Endothelial cell of umbilical vein (primary cell): Measurements from ENCODE around the gene PLXDC2.

Experiments used
- CTCF ChIP-seq, 2 donors: IDR thresholded peaks; 1 replicate in 1 of 2; 2 replicates in 1 of 2; pipeline ENCODE4 v1.5.1; 2011; ENCODE audit warnings: low read length in 2 of 2, mild to moderate bottlenecking in 2 of 2, moderate library complexity in 2 of 2, control low read depth in 1 of 2, inconsistent platforms in 1 of 2, low read depth in 1 of 2; ENCODE audit not compliant: insufficient read depth in 1 of 2; ENCODE audit errors: extremely low read depth in 1 of 2
- EZH2 ChIP-seq: IDR thresholded peaks from 2 replicates; pipeline ENCODE4 v1.6.1; 2012; ENCODE audit warnings: borderline replicate concordance, low read depth, mild to moderate bottlenecking, moderate library complexity, low read length, inconsistent platforms; ENCODE audit not compliant: severe bottlenecking
- FOS ChIP-seq: IDR thresholded peaks from 2 replicates; pipeline ENCODE4 v1.6.1; 2011; ENCODE audit warnings: mild to moderate bottlenecking, low read length, moderate library complexity, borderline replicate concordance; ENCODE audit not compliant: insufficient read depth
- MYC ChIP-seq: IDR thresholded peaks from one replicate; pipeline ENCODE4 v1.6.1; 2011; ENCODE audit warnings: mild to moderate bottlenecking, low read depth, low read length
- POLR2AphosphoS5 ChIP-seq: IDR thresholded peaks from 2 replicates; pipeline ENCODE4 v1.6.1; 2012; ENCODE audit warnings: low read depth, mild to moderate bottlenecking, control low read depth, low read length, moderate library complexity; ENCODE audit not compliant: insufficient read depth

GRCh38 chr10:19906108-19906791 lies 90.0 kb downstream of the PLXDC2 start:
- no peak for TF ChIP-seq CTCF (IDR thresholded peaks at IDR 0.05; ENCODE audit: extremely low read depth in 1 of 2, insufficient read depth in 1 of 2, low read depth in 1 of 2, low read length in 2 of 2)
- TF ChIP-seq POLR2AphosphoS5 = no peak
- TF ChIP-seq EZH2 = no peak
- TF ChIP-seq FOS = no peak
- no peak for TF ChIP-seq MYC
